Neural progenitor cell (in vitro differentiated cells): ENCODE measurements around the gene RETREG3.

Source experiments
- CTCF ChIP-seq: fragments of 200-600 bp; sonication (generic); IDR thresholded peaks from 2 replicates; pipeline ENCODE4 v1.5.1; 2017; ENCODE audit warnings: antibody characterized with exemption, mild to moderate bottlenecking
- EZH2 ChIP-seq: fragments of 200-600 bp; sonication (generic); IDR thresholded peaks from 2 replicates; pipeline ENCODE4 v1.6.1; 2017; ENCODE audit warnings: antibody characterized with exemption, mild to moderate bottlenecking, moderate library complexity

GRCh38 chr17:42581744-42582270 lies 27.4 kb downstream of the RETREG3 start:
- TF ChIP-seq EZH2 (no peak), CTCF (no peak)
